Measurements from ENCODE around the gene CGREF1.
A peak's percentile ranks its signal among the peaks of the same experiment; 100 is the strongest.
"Not testable (repeated sequence)": the region's sequence is repeated elsewhere in the genome, so short reads cannot be mapped to it uniquely, and the experiment has no call there.

Gene CGREF1

DNA sequence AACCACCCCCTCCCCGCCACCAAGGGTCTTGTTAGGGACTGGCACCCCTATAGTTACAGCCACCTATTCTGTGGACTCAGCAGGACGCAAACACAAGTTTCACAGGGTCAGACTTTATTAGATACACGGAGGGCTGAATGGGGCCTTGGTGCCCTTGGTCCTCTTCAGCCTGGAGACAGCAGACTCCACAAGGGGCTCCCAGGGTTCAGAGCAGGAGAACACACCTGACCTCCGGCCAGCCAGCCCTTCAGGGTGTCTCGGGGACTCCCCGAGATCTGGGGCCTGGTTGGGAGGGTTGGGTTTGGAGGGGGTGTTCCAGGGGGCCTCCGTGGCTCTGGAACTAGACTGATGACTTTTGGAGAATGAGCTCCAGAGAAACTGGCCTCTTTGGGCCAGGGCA, 17.8 kb upstream of the CGREF1 start:
- no peak for DNase-seq

DNA sequence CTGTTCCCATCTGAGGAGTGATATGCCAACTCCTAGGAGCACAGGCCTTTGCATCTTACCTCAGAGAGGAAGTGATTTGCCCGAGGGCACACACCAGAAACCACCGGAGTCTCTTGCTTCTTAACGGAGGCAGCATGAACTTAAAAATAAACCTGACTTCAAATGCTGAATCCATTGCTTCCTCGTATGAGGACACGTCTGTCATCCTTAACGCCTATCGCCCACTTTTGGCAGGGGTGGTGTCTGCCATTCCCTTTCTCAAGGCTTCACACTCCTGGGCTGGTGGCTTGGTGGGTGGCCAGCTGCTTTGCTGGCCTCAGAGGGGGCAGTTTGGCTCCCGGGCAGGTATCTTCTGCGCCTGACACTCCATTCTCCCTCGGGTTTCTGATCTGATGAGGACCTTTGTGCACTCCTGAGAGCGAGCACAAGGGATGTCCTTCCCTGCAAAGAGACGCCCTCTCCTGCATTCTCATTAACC, 16.6 kb upstream of the CGREF1 start:
- no peak for DNase-seq

DNA sequence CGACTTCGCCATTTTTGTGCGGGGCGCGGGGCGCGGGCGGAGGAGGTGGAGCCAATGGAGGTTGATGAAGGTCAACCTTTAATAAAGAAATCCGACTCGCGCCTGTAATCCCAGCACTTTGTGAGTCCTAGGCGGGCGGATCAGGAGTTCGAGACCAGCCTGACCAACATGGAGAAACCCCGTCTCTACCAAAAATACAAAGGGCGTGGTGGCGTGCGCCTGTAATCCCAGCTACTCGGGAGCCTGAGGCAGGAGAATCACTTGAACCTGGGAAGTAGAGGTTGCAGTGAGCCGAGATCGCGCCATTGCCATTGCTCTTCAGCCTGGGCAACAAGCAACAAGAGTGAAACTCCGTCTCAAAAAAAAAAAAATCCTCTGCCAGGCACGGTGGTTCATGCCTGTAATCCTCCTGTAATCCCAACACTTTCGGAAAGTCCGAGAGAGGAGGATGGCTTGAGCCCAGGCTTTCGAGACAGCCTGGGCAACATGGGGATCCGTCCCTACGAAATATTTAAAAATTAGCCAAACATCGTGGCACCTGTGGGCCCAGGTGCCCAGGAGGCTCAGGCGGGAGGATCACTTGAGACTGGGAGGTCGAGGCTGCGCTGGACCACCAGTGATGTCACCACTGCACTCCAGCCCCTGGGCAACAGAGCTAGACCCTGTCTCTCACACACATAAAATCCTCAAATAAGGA, 16.0 kb upstream of the CGREF1 start:
- no peak for DNase-seq

DNA sequence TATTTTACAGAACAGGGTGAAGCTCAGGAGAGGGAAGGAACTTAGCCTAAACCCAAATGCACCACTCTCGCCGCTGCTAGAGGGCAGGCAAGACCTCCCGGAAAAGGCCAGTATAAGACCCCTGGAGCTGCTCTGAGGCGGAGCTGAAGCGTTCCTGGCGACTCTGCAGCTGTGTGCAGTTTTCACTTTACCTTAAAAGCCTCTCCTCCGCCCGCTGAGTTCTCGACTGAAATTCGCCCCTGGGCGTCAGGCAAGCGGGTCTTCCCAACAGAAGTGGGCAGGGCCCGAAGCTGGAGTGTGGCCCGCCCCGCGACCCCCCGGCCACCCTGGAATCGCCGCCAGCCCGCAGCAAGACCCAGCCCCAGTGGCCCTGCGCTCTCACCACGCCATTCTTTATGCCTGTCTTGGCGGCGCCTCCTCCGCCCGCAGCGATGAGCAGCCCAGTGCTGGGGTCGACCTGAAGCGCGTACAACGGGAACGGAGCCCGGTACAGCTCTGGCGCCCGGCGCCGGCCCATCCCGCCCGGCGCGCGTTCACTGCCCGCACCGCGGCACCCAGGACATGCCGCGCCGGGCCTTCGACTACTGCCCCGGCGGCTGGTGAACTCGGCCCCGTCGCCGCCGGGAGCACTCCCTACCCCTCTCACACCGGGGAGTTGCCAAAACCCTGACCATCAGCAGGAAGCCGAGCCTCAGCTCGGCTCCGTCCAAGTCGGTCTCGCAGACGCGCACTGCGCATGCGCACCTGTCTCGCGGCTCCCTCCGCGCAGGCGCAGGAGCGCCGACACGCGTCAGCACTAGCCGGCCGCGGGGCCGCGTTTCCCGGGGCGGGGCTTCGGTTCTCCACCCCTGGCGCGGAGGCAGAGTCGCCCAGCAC, 15.2 kb upstream of the CGREF1 start, which contains the start of gene PREB:
Gene PREB, minus strand, starts transcription at position 732 of the 876 bp plus-strand sequence. Its CDS starts 215 bp downstream, at position 517.
- DNase-seq: peak; percentile 90

DNA sequence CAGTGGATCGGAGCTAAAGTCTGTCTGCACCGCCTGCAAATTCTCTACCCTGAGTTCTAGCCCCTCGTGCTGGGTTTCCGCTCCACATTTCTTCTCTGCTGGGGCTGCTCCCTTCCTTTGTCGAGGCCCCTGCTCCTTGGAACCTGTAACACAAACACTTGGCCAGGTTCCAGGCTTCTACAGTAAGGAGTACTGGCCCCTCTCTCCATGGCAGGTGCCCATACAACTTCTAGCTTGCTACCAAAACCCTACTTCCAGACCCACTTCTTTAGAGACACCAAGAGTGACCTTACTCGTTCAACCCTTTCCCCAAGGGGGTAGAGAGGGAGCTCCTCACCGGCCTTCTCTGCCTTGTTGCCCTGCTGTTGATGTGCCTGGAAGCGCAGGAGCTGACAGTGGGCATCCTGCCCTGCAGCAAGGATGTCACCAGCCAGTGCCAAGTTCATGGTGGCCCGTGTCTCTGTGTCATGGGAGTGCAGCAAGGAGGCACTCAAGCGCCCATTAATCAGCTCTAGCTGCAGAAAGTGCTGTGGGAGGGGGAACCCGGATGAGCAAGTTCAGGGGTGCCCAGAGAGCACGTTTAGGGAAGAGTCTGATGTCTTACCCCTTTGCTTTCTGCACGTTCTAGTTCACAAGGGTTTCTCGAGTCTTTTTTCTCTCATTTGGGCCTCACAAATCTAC, 14.4 kb upstream of the CGREF1 start:
- DNase-seq: no peak

DNA sequence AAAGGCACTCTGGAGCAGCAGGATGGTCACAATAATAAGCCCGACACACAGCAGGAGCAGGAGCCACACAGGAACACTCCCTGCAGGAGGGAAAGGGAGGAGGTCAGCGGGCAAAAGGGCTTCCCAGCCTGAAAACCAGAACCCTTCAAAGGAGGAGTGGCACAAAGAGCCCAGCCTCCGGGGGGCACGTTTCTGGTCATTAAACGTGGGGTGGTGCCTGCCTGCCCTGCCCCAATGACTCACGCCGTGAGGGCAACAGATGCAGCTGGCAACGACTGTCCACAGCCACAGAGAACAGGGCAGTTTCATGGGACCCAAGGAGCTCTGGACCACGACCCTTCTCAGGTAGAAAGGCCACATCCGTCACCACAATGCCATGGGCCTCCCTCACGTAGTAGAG, 12.5 kb upstream of the CGREF1 start:
- DNase-seq: no peak

DNA sequence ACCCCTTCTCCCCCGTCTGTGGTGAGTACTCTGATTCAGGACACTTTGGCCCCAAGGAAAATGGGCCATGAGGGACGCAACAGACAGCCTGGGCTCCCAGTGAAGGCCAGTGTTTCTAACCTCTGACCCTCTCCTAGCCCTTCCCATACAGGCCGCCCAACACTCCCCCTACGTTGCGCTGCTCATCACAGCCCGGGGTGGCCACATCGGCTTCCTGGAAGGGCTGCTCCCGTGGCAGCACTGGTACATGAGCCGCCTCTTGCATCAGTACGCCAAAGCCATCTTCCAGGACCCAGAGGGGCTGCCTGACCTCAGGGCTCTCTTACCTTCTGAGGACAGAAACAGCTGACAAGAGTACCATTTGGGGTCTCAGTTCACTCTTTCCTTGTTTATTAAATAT, 11.5 kb upstream of the CGREF1 start:
- no peak for DNase-seq

DNA sequence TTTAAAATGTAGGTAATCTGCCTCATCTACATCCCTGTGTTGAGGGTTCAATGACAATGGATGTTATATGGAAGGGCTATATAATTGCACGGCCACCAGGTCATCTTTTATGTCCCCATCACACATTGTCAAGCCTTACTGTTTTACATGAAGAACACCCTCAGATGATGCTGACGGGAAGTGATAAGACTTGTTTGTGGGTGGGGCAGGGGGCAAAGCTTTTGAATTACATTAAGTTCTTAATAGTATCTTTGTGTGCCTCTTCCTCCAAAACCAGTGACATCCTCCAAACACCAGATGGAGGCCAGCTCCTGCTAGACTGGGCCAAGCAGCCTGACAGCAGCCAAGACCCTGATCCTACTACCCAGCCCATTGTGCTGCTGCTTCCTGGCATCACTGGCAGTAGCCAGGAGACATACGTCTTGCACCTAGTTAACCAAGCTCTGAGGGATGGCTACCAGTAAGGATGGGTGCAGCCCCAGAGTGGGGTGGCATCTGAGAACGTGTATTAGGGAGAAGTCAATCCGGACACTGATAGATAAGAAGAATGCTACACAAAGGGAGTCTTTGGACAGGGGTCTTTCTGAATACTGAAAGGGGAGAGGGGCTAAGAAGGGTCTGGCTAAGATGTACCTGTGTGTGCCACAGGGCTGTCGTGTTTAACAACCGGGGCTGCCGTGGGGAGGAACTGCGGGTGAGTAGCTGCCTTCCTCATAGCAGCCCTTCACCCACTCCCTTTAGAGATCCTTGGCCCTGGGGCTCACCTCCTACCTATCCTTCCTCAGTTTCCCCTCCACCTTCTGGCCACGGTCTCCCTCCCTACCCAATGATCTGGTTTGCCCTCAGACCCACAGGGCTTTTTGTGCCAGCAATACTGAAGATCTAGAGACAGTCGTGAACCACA, 10.0 kb upstream of the CGREF1 start:
- no peak for DNase-seq

DNA sequence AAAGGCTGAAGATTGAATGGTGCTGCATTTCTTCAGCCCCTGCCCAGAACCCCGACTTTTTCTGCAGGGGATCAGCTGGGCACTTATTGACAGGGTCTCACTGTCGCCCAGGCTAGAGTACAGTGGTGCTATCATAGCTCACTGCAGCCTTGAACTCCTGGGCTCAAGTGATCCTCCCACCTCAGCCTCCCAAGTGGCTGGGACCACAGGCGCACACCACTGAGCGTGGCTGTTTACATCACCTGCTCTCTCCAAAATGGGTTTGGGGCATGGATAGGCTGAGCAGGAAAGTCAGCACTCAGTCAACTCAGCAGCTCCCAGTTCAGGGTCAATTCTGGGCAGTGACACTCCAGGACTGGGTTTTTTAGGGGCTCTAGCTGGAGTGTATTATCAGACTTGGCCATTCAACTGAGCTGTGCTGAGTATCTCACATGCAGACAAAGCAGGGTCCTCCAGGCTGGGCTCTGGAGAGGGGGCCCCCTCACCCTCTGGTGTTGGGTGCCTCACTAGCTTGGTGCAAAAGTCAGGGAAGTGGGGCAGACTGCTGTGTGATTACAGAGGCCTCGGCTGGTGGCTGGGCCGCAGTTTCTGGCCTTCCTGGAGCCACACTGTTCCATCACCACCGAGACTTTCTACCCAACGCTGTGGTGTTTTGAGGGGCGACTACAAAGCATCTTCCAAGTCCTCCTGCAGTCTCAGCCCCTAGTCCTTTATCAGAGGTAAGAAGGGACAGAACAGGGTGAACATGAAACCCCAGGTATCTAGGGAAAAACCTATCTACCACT, 9.1 kb upstream of the CGREF1 start:
- DNase-seq: no peak

DNA sequence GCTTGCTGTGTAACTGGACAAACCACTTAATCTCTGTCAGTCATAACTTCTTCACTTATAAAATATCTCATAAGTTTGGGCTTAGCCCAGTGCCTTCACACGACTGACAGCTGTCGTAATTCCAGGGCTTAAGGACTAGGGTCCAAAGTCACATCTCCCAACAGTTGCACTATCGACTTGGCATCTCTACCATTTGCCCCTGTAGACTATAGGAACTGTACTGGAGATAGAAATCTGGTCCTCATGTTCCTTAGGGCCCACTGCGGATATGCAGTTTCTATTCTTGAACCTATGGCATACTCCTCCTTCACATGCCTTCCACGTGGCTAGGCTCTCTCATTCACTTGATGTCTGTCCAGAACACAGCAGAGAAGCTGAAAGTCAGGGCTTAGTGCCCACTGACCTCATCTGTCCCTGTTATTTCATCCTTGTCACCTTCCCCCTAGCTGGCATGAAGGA, 7.4 kb upstream of the CGREF1 start:
- no peak for DNase-seq

DNA sequence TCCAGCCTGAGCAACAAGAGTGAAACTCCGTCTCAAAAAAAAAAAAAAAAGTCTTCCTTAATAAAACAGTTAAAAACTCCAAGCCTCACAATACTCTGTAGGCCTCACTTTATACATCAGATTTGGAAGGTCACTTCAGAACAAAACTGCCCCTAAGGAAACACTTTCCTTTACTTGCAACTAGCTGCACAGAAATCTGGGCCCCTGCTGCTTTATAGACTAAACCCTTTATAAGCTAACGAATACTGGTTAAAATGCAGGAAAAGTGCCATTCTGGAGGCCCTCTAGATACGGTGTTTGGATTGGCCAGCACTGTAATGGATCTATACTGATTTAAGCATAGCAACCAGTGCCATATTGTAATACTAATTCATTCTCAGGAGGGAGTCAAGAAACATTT, 6.2 kb upstream of the CGREF1 start:
- DNase-seq: no peak

DNA sequence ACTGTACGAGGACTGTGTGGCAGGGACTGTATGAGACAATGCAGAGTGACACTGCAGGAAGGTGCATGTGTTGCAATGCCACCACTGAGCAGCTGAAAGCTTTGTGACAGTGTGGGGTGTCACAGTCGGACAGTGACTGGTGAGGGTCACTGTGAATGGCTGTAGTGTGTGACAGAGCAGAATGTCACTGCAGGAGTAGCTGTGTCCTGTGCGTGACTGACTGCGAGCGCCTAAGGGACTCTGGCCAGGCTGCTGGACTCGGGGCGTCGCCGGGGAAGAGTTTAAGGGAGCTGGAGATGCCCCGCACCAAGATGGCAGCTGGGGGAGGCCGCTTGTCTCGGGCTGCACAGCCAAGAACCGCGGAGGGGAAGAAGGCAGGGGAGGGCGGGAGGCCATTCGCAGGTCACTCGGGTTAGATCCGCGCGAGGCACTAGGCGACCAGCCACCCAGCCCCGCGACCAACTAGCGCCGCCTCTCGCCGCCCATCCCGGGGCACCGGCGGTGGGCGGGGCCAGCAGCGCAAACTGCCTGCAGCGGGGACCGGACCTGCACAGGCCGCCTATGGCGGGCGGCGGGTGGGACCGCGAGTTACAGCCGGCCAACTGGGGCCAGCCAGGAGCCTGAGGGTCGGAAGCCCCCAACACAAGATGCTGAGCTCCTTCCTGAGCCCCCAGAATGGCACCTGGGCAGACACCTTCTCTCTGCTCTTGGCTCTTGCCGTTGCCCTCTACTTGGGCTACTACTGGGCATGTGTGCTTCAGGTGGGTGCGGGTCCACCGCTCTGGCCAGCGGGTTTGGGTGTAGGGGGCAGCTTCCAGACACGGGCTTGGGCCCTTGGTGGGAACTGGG, 4.6 kb upstream of the CGREF1 start, which contains the start of gene ABHD1:
Gene ABHD1, plus strand, starts transcription at position 514 of the 849 bp plus-strand sequence. Its CDS starts 134 bp downstream, at position 648.
- no peak for DNase-seq

DNA sequence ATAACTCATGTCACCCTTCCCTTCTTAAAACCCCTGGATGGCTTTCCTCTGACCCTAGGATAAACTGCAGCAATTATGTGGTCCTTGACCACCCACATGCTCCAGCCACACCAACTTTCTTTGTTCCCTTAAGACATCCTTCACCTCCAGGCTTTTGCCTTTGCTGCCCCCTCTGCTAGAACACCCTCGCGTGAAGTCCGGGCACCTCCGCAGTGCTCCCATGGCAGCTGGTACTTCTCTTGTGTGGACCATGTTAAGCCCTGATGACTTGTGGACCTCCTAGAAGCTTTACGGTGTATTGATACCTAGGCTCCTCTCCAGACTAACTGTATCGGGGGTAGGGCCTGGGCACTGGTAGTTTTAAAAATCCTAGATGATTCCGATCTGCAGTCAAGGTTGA, 3.9 kb upstream of the CGREF1 start:
- DNase-seq: no peak

DNA sequence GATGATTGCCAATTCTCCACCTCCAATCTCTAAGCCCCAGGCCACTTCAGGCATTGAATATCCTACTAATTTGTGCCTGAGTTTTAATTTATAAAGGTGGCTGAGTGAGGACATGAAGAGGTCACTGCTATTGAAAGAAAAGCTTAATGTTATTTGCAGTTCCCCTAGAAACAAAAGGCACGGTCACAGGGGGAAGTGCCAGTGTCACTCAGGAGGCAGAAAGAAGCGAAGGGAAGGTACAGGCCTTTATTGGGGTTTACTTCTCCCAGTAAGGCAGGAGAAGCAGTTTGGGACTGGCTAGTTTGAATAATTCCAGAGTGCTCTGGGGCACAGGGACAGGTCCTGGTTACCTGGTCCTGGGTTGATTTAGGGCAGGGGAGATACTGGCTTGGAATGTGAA, 3.0 kb upstream of the CGREF1 start:
- DNase-seq: no peak

DNA sequence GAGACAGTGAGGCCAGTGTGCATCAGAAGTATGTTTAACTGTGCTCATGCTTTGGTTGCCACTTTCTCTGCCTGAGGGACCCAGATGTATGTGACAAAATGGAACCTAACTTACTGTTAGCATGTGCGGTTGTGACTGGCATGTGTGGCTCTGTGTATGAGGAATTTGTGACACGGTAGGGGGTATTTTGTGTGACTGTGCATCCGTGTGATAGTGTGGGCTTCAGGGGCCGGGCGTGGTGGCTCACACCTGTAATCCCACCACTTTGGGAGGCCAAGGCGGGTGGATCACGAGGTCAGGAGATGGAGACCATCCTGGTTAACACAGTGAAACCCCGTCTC, 372 bp upstream of the CGREF1 start:
- DNase-seq: not testable (repeated sequence)

DNA sequence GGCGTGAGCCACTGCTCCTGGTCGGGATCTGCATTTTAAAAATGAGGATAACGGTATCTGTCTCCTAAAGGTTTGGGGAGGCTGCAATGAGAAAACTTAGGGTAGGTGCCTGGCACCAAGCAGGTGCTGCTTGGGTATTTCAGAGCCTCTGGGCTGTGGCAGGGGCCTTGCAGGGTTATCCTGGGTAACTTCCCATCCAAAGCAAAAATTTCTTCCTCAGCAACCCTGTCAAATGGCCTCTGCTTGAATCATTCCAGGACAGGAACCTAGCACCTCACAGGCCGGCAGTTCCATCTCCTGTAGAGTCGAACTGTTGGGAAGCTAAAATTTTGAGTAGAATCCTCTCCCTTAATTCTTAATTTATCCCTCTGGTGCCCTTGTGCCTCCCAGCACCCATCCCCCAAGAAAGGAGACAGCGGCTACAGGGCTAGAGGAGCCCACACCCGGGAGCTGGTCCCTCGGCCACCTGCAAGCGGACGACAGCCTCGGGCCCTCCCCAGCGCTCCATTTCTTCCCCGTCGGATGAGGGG, 868 bp downstream of the CGREF1 start:
- no peak for DNase-seq

DNA sequence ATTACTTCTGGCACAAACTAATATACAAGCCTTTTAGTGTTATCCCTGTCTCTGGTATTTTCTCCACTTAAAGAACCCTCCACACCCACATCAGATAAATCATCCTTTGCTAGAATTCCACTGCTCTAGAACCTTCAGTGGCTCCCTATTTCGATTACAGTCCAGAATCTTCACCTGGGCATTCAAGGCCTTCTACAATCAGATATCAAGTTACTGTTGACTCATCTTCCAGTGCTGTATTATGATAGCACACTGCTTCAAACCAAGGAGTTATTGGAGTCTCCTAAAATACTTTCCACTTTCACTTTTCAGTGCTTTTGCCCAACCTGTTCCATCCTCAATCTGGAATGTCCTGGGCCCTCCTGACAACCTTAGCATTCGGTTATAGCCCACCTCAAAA, 3.4 kb downstream of the CGREF1 start:
- DNase-seq: no peak

DNA sequence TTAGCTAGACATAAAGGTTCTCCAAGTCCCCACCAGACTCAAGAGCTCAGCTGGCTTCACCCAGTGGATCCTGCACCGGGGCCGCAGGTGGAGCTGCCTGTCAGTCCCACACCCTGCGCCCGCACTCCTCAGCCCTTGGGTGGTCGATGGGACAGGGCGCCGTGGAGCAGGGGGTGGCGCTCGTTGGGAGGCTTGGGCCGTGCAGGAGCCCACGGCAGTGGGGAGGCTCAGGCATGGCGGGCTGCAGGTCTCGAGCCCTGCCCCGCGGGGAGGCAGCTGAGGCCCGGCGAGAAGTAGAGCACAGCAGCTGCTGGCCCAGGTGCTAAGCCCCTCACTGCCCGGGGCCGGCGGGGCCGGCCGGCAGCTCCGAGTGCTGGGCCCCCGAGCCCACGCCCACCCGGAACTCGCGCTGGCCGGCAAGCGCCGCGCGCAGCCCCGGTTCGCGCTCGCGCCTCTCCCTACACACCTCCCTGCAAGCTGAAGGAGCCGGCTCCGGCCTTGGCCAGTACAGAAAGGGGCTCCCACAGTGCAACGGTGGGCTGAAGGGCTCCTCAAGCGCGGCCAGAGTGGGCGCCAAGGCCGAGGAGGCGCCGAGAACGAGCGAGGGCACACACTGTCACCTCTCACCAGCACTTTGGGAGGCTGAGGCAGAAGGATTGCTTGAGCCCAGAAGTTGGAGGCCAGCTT, 7.4 kb downstream of the CGREF1 start:
- DNase-seq: not testable (repeated sequence)

DNA sequence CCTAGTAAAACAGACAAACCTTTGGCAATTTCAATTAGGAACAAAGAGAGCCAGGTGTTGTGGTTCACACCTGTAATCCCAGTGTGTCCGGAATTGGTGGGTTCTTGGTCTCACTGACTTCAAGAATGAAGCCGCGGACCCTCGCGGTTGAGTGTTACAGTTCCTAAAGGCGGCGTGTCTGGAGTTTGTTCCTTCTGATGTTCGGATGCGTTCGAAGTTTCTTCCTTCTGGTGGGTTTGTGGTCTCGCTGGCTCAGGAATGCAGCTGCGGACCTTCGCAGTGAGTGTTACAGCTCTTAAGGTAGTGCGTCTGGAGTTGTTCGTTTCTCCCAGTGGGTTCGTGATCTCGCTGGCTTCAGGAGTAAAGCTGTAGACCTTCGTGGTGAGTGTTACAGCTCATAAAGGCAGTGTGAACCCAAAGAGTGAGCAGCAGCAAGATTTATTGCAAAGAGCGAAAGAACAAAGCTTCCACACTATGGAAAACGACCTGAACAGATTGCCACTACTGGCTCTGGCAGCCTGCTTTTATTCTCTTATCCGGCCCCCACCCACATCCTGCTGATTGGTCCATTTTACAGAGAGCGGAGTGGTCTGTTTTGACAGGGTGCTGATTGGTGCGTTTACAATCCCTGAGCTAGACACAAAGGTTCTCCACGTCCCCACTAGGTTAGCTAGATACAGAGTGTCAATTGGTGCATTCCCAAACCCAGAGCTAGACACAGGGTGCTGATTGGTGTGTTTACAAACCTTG, 8.2 kb downstream of the CGREF1 start:
- not testable (repeated sequence) for DNase-seq

Data from NCI-H1694 treated with DMSO at 0.1 percent for 48 hours (cell line).